ENCODE results near the gene TMEM52.

TMEM52 gene

DNA sequence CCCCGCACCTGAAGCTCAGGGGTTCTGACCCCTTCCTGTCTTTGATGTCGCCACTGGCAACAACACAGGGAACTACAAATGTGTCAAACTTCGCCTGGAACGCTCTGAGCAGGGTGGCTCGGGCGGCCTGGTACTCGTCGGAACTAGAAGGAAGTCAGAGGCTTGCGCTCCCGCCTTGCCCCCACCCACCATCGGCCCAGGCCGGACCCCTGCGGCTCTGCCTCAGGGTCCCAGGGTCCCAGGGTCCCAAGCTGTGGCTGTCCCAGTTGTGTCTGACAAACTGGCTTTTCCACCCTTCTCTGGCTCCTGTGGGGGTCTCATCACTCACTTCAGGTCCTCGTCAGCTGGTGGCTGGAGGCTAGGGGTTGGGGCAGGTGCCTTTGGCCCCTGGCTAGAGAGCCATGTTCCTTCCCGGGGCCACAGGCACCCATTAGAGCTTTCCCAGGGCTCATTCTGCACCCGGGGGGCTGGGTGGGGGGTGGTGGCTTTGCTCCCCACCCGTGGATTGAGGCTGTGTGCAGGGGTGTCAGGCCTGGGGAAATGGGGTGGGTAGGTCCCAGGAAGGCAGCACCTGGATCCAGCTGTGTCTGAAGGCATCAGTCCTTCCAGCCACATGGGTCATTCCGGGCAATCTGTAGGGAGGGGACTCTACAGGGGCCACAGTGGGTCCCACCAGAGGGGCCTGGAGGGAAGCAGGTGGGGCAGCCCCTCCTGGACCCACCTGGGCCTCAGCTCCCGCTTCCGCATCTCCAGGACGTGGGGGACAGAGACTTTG is 8.0 kb upstream of the TMEM52 start:
- no peak for DNase-seq

DNA sequence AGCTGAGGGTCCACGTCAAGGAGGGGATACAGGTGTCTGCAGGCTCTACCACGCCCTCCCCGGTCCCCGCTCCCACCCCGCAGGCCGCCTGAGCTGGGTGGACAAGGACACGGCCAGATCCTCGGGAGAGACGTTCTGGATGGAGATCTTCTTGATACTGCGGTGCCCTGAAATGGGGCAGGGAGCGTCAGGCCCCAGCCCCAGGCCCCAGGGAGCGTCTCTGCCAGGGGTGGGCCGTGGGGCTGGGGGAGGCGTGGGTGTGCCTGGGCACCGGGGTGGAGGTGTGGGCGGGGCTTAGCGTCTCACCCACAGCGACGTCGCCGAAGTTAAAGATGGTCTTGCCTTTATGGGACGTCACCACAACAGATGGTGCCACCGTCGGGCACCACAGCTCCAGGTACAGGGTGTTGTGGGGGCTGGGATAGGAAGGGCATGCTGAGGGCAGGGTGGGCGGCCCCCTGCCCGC is 7.3 kb upstream of the TMEM52 start:
- H3K79me2 ChIP-seq (ENCODE audit: insufficient read depth, low read length), result no peaks in the 10 kb centered on the region
- H3K36me3 ChIP-seq (ENCODE audit: insufficient read depth, low read length), result no peaks in the 10 kb centered on the region
- no peak overlapping the region for H3K4me3 ChIP-seq (ENCODE audit: low read depth in 1 of 2, low read length in 2 of 2)
- no peak overlapping the region for H2AFZ ChIP-seq (ENCODE audit: low read depth, low read length)
- no peaks in the 10 kb centered on the region; the same call in 1 of the 2 replicates for H4K20me1 ChIP-seq (ENCODE audit: insufficient read depth, low read length)
- TF ChIP-seq EZH2 (IDR thresholded peaks at IDR 0.05; ENCODE audit: borderline replicate concordance, low read depth, low read length, severe bottlenecking), result no peak
- TF ChIP-seq, protein P1, sequence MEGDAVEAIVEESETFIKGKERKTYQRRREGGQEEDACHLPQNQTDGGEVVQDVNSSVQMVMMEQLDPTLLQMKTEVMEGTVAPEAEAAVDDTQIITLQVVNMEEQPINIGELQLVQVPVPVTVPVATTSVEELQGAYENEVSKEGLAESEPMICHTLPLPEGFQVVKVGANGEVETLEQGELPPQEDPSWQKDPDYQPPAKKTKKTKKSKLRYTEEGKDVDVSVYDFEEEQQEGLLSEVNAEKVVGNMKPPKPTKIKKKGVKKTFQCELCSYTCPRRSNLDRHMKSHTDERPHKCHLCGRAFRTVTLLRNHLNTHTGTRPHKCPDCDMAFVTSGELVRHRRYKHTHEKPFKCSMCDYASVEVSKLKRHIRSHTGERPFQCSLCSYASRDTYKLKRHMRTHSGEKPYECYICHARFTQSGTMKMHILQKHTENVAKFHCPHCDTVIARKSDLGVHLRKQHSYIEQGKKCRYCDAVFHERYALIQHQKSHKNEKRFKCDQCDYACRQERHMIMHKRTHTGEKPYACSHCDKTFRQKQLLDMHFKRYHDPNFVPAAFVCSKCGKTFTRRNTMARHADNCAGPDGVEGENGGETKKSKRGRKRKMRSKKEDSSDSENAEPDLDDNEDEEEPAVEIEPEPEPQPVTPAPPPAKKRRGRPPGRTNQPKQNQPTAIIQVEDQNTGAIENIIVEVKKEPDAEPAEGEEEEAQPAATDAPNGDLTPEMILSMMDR (IDR thresholded peaks at IDR 0.05; ENCODE audit: borderline replicate concordance, extremely low read depth, low read length, poor library complexity, severe bottlenecking), result no peak
- H3K9ac ChIP-seq (ENCODE audit: low read depth, low read length), result no peak overlapping the region
- no peak overlapping the region for H3K27ac ChIP-seq (ENCODE audit: low read length)
- no peaks in the 10 kb centered on the region for H3K4me1 ChIP-seq (ENCODE audit: insufficient read depth, low read length)
- no peak overlapping the region for H3K4me2 ChIP-seq (ENCODE audit: insufficient read depth, low read length)
- H3K27me3 ChIP-seq (ENCODE audit: insufficient read depth, low read length, poor library complexity), result no peaks in the 10 kb centered on the region
- no peak for DNase-seq
- no peak for ATAC-seq (ENCODE audit: insufficient read depth, low read depth)
- H3K9me3 ChIP-seq (ENCODE audit: insufficient read depth, low read length, severe bottlenecking), result no peaks in the 10 kb centered on the region

More for the DNA sequence above, 8.0 kb upstream of the TMEM52 start:
- H2AFZ ChIP-seq (ENCODE audit: low read depth, low read length), result no peak overlapping the region
- ATAC-seq (ENCODE audit: insufficient read depth, low read depth), result no peak
- no peaks in the 10 kb centered on the region for H3K9me3 ChIP-seq (ENCODE audit: insufficient read depth, low read length, severe bottlenecking)
- no peaks in the 10 kb centered on the region for H3K27me3 ChIP-seq (ENCODE audit: insufficient read depth, low read length, poor library complexity)
- no peaks in the 10 kb centered on the region; the same call in 1 of the 2 replicates for H4K20me1 ChIP-seq (ENCODE audit: insufficient read depth, low read length)
- H3K27ac ChIP-seq (ENCODE audit: low read length), result no peak overlapping the region
- H3K4me2 ChIP-seq (ENCODE audit: insufficient read depth, low read length), result no peak overlapping the region
- no peak overlapping the region for H3K4me3 ChIP-seq (ENCODE audit: low read depth in 1 of 2, low read length in 2 of 2)
- TF ChIP-seq EZH2 (IDR thresholded peaks at IDR 0.05; ENCODE audit: borderline replicate concordance, low read depth, low read length, severe bottlenecking), result no peak
- TF ChIP-seq, protein P1 (IDR thresholded peaks at IDR 0.05; ENCODE audit: borderline replicate concordance, extremely low read depth, low read length, poor library complexity, severe bottlenecking), result no peak
- H3K79me2 ChIP-seq (ENCODE audit: insufficient read depth, low read length), result no peaks in the 10 kb centered on the region
- H3K36me3 ChIP-seq (ENCODE audit: insufficient read depth, low read length), result no peaks in the 10 kb centered on the region
- H3K4me1 ChIP-seq (ENCODE audit: insufficient read depth, low read length), result no peaks in the 10 kb centered on the region
- no peak overlapping the region for H3K9ac ChIP-seq (ENCODE audit: low read depth, low read length)

DNA sequence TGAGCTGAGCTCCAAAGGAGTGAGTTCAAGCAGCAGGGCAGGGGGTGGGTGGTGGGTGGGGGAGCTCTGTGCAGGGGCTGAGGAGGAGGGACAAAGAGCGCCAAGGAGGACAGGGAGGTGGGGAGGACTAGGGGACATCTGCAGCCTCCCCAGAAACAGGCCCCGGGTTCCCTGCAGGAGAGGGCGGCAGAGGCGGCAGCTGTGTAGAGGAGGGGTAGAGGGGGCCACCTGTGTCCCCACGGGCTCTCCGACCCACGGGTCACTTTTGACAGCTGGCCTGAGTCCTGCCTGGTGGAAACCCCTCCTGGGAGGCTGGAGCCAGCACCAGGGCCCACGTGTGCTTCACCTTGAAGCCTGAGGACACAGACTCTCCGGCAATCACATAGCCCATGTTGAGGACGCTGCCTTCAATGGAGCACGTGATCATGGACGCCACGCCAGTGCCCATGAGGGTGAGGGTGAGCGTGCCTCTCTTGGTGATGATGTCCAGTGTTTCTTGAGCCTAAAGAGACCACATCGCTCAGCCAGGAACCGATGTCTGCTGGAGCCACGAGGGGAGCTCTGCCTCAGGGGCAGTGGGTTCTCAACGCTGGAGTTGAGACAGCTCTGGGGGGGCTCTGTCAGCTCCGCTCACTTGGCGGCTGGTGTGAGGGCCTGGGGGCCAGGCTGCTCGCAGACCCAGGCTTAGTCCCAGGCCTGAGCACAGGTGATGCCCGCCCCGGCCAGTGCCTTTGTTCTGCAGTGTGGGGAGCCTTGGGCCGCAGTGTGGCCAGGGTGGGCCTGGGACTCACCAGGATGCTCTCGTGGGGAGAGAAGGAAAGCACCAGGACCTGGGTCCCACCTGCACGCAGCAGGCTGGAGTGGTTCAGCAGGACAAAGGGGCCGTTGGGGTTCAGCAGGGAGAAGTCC is 6.6 kb upstream of the TMEM52 start:
- Histone ChIP-seq H3K9me3 (ENCODE audit: insufficient read depth, low read length, severe bottlenecking) (no peaks in the 10 kb centered on the region), H2AFZ (ENCODE audit: low read depth, low read length) (no peak overlapping the region), H3K9ac (ENCODE audit: low read depth, low read length) (no peak overlapping the region), H3K79me2 (ENCODE audit: insufficient read depth, low read length) (no peaks in the 10 kb centered on the region), H3K27me3 (ENCODE audit: insufficient read depth, low read length, poor library complexity) (no peaks in the 10 kb centered on the region), H3K27ac (ENCODE audit: low read length) (no peak overlapping the region), H3K36me3 (ENCODE audit: insufficient read depth, low read length) (no peaks in the 10 kb centered on the region), H3K4me1 (ENCODE audit: insufficient read depth, low read length) (no peaks in the 10 kb centered on the region), H3K4me2 (ENCODE audit: insufficient read depth, low read length) (no peak overlapping the region), H3K4me3 (ENCODE audit: low read depth in 1 of 2, low read length in 2 of 2) (no peak overlapping the region), H4K20me1 (ENCODE audit: insufficient read depth, low read length) (peaks cover 5% of the 10 kb centered on the region; the same call in 1 of the 2 replicates)
- no peak for TF ChIP-seq EZH2 (IDR thresholded peaks at IDR 0.05; ENCODE audit: borderline replicate concordance, low read depth, low read length, severe bottlenecking)
- TF ChIP-seq, protein P1 (IDR thresholded peaks at IDR 0.05; ENCODE audit: borderline replicate concordance, extremely low read depth, low read length, poor library complexity, severe bottlenecking), result no peak
- DNase-seq (no peak), ATAC-seq (ENCODE audit: insufficient read depth, low read depth) (no peak)

Data from DND-41 (cell line).